Measurements from ENCODE around the gene SCN5A.

Gene SCN5A

DNA sequence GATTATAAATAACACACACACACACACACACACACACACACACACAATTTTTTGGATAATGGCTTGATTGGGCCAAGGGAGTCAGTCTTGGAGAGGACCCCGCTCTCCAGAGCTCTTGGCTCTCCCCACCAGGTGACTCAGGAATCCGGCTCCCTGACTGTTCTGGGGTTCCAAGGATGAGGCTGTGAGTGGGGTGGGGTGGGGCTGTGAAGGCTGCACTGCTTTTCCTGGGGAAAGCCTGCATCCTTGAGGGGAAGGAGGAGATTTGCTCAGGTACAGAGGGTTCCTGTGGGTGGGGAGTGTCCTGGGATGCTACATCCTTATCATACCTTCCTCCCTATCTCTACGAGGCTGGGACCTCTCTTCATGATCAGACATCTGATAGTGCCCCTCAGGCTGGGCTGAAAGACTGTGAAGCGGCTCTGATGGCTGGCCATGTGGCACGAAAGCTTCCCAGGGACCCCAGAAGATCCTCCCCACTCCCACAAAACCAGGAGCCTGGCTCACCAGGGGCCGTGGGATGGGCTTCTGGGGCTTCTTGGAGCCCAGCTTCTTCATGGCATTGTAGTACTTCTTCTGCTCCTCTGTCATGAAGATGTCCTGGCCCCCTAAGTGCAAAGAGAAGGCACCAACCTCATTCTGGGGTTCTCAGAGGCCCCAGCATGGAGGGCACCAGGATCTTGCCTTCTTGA lies 94.2 kb downstream of the SCN5A start:
- DNase-seq (ENCODE audit: low read depth), result no peak
- TF ChIP-seq MAX (IDR thresholded peaks at IDR 0.05; ENCODE audit: low read depth, low read length) (no peak), CTCF (IDR thresholded peaks at IDR 0.05; ENCODE audit: low read depth, low read length) (no peak), MYC (IDR thresholded peaks at IDR 0.05; ENCODE audit: low read depth, low read length) (no peak), POLR2A (IDR thresholded peaks at IDR 0.05; ENCODE audit: extremely low read depth, insufficient read length) (no peak)
- no peak overlapping the region for H3K4me3 ChIP-seq (ENCODE audit: low read depth, low read length)

- no peak overlapping the region for H3K4me3 ChIP-seq (ENCODE audit: low read depth, low read length)
- DNase-seq (ENCODE audit: low read depth), result no peak
- TF ChIP-seq MAX (IDR thresholded peaks at IDR 0.05; ENCODE audit: low read depth, low read length), result no peak
- TF ChIP-seq POLR2A (IDR thresholded peaks at IDR 0.05; ENCODE audit: extremely low read depth, insufficient read length), result no peak
- TF ChIP-seq CTCF (IDR thresholded peaks at IDR 0.05; ENCODE audit: low read depth, low read length), result no peak
- no peak for TF ChIP-seq MYC (IDR thresholded peaks at IDR 0.05; ENCODE audit: low read depth, low read length)
These were observed 95.2 kb downstream of the SCN5A start for GRCh38 chr3:38554127-38554827.

GRCh38 chr3:38553071-38553470 lies 96.4 kb downstream of the SCN5A start:
- no peak overlapping the region for H3K4me3 ChIP-seq (ENCODE audit: low read depth, low read length)

DNA sequence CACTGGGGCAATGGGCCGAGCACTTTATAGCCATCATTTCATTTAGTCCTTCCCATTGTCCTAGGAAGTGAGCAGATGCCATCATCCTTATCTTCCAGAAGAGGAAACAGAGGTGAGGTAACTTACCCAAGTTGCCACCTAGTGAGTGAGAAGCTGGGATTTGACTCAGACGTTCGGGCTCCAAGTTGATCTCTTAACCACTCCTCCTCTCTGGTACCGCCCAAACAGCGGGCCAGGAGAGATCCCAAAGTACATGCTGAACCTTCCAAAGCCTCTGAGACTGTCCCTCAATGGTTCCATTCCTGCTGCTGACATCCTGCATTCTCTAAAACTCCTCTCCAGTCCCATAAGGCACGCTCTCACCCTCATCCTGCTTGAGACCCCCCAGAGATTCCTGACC lies 97.1 kb downstream of the SCN5A start:
- TF ChIP-seq POLR2A (IDR thresholded peaks at IDR 0.05; ENCODE audit: extremely low read depth, insufficient read length) (no peak), MAX (IDR thresholded peaks at IDR 0.05; ENCODE audit: low read depth, low read length) (no peak), CTCF (IDR thresholded peaks at IDR 0.05; ENCODE audit: low read depth, low read length) (no peak), MYC (IDR thresholded peaks at IDR 0.05; ENCODE audit: low read depth, low read length) (no peak)

More at GRCh38 chr3:38553071-38553470, 96.4 kb downstream of the SCN5A start:
- TF ChIP-seq MYC (IDR thresholded peaks at IDR 0.05; ENCODE audit: low read depth, low read length), result no peak
- no peak for TF ChIP-seq POLR2A (IDR thresholded peaks at IDR 0.05; ENCODE audit: extremely low read depth, insufficient read length)
- TF ChIP-seq MAX (IDR thresholded peaks at IDR 0.05; ENCODE audit: low read depth, low read length), result no peak
- TF ChIP-seq CTCF (IDR thresholded peaks at IDR 0.05; ENCODE audit: low read depth, low read length), result no peak
- DNase-seq (ENCODE audit: low read depth), result no peak

DNA sequence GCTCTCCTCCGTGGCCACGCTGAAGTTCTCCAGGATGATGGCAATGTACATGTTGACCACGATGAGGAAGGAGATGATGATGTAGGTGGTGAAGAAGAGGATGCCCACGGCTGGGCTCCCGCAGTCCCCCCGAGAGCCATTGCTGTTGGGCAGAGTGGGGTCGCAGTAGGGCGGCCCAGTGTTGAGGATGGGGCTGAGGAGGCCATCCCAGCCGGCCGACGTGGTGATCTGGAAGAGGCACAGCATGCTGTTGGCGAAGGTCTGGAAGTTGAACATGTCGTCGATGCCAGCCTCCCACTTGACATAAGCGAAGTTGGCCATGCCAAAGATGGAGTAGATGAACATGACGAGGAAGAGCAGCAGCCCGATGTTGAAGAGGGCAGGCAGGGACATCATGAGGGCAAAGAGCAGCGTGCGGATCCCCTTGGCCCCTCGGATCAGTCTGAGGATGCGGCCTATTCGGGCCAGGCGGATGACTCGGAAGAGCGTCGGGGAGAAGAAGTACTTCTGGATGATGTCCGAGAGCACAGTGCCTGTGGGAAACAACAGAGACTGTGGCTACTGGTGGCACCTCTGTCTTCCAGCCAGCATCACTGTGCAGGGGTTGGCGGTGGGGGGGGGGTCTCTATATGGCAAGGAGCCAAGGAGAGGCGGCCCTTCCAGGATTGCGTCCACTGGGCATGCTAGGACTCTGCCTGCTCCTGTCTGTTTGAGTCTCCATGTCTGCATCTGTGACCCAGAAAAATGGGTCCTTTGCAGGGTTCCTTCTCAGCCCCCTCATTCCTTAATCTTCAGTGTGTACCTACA lies 98.3 kb downstream of the SCN5A start:
- no peak overlapping the region for H3K4me3 ChIP-seq (ENCODE audit: low read depth, low read length)
- no peak for DNase-seq (ENCODE audit: low read depth)
- TF ChIP-seq MAX (IDR thresholded peaks at IDR 0.05; ENCODE audit: low read depth, low read length) (no peak), MYC (IDR thresholded peaks at IDR 0.05; ENCODE audit: low read depth, low read length) (no peak), POLR2A (IDR thresholded peaks at IDR 0.05; ENCODE audit: extremely low read depth, insufficient read length) (no peak), CTCF (IDR thresholded peaks at IDR 0.05; ENCODE audit: low read depth, low read length) (no peak)

More for the DNA sequence above, 97.1 kb downstream of the SCN5A start:
- DNase-seq (ENCODE audit: low read depth), result no peak
- H3K4me3 ChIP-seq (ENCODE audit: low read depth, low read length), result no peak overlapping the region
